GM18499 (cell line): ENCODE data around the gene KRT35.
"Not testable (repeated sequence)": the region's sequence is repeated elsewhere in the genome, so short reads cannot be mapped to it uniquely, and the experiment has no call there.

Source experiments
- ATAC-seq: cut with Tn5 transposase; IDR thresholded peaks from one replicate; pipeline ENCODE4 v1.9.1; 2021; ENCODE audit warnings: moderate number of reproducible peaks; ENCODE audit not compliant: insufficient read depth, unreplicated experiment

Gene KRT35

DNA sequence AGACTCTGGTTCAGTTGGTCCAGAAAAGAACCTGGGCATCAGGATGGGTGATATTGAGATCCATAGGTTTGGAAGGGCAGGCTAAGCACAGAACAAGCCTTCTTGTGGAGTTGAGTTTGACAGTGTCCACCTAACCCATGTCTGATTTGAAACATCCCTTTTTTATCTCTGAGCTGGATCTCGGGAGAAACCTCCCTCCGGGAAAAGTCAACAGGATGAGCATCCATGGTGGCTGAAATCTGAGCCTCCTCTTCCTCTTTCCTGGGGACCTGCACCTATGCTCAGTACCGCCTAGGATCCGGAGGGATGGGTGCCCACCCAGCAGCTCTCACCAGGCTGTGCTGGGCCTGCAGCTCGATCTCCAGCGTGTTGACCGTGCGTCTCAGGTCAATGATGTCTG, 17.2 kb downstream of the KRT35 start:
- ATAC-seq, result no peak

DNA sequence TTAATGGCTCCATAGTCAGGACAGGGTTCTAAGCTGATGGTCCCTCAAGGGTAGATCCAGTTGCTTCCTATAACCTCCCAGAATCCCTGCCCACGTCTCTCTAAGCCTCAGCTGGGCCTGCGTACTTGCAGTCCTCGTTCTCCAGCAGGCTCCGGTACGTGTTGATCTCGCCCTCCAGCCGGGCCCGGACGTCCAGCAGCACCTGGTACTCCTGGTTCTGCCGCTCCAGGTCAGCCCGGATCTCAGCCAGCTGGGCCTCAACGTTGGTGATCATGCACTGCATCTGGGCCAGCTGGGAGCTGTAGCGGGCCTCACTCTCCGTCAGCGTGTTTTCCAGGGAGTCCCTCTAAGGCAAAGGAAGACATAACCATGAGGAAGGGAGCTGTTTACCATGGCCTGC, 18.2 kb downstream of the KRT35 start:
- no peak for ATAC-seq

GRCh38 chr17:41457676-41458075, 23.3 kb downstream of the KRT35 start:
- ATAC-seq, result no peak

DNA sequence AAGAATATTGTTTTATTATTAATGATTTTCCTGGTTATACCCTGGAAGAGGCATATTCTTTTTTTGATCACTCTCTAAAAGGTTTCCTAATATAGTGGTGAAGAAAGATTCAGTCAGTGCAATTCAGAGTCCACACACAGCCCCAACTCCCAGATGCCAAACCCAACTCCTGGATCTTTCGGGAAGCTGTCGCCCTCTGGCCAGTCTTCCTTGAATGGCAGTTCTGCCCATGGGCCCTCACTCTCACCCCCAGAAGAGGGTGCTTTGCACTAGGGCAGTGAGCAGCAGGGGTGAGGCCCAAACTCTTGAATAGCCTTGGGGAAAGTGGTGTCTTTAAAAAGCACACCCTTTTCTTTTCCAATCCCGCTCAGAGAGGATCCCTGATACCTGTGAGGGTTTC, 24.7 kb downstream of the KRT35 start:
- ATAC-seq, result no peak

GRCh38 chr17:41455236-41455635, 25.7 kb downstream of the KRT35 start:
- ATAC-seq, result no peak

- ATAC-seq, result no peak
Measured at GRCh38 chr17:41453066-41453465, 27.9 kb downstream of the KRT35 start.

DNA sequence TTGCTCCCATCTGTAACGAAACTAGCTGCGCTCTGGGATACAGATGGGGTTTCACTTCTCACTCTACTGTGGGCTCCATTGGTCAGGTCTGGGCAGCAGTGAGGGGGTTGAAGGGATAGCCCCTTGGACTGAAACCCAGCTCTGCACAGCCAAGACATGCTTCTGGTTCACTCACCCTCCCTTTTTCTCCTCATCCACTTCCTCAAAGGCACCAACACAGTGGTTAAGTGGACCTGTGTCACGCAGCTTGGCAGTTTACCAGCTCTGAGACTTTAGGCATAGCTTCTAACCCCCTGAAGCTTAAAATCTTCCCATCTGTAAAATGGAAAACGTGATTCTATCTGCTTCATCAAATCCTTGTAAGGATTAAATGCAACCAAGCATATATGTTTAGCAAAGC, 28.7 kb downstream of the KRT35 start:
- ATAC-seq, result no peak

DNA sequence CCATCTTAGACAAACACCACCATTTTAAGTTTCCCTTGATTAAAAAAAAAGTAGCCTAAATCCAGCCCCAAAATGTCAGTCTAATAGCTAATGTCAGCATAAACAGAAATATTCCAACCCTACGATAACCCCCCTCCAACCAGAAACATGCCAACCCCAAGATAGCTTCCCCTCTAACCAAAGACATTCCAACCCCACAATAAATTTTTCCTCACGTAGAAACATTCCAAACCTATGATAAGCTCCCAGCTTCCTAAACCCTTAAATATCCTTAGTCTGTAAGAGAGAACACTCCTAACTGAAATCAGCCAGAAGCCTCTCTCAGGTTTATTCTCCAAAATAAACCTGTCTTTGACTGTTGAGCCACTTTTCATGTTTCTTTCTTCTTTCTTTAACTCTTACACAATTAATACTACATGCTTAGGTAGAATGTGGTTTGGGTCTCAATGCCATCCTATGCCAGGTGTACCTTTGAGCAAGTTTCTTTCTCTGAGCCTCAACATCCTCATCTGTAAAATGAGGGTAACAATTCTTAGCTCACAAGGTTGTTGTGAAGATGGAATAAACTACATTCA, 29.7 kb downstream of the KRT35 start:
- ATAC-seq, result no peak

DNA sequence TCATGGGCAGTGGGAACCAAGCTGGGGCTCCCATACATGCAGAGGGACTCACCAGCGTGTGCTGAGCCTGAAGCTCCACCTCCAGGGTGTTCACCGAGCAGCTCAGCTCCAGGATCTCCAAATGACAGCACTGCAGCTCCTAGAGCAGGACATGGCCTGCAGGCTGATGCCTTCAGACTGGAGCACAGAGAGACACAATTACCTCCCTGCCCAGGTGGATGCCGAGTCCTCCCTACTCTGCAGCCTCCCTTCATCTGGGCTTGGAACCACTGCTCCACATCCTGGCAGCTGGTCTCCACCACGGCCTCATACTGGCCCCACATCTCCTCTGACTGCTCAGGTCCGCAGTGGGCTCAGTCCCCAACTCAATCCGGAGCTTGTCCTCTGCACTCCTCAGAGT, 31.9 kb downstream of the KRT35 start:
- ATAC-seq, result no peak

DNA sequence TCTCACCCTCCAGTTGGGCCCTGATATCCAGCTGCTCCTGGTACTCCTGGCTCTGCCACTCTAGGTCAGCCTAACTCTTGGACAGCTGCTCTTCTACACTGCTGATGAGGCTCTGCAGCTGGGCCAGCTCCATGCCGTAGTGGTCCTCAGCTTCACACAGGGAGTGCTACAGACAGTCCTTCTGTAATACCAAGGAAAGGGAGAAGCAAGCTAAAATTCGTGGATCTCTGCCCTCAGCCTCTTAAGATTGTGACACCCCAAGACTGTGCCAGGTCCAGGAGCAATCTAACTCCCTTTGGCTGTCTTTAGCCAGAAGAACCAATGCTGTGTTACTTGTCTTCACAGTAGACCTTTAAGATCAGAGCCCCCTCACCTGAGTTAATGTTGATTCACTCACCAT, 32.4 kb downstream of the KRT35 start:
- ATAC-seq, result no peak

DNA sequence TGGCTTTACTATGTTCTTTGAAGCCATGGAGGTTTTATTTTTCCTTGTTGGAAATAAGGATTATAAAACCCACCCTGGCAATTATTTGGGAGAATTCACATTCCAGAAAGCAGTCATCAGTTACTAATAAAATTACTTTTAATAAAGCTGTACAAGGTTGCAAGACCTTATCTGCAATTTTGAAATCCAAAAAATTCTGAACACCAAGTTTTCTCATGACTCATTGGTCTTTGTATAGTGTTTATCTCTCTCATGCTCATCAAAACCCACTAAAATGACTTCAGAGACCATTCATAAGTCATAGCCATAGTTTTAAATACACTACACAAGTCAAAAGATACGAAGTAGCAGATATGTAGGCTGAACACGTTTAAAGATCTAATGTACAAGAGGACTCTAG, 34.1 kb downstream of the KRT35 start:
- no peak for ATAC-seq

DNA sequence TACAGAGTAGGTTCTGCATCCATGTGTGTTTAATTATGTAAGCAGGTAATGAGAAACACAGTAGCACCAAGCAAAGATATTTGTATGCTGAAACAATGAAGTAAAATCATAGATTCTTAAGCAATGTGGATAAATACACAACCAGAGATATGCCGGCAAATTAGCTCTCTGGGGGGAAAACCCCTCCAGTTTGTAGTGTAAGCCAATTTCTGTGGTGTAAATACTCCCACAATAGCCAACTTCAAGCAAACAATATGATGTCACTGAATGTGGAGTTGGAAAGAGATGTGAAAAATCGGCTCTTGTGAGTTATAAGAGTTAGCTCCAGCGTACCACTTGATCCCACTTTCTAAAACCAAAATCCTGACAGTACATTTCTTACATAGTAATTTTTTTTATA, 36.3 kb downstream of the KRT35 start:
- ATAC-seq, result no peak

DNA sequence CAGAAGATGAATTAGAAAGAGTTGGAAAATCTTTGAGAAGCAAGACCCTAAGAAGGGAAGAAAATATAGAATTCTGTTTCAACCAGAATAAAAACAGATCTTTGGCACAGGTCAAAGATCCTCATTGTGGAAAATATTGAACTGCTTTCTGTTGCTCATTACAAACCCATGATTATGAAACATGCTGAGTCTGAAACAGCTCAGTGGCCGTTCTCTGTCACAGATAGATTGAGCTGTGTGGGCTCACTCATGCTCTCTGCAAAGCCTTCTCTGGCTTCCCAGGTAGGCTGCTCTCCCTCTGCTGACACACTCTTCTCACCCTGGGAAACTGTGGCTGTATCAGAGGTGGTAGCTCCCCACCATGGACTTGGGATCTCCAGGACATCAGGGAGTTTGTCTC, 36.8 kb downstream of the KRT35 start:
- ATAC-seq, result no peak

- ATAC-seq, result no peak
Measured at GRCh38 chr17:41442739-41443138, 38.2 kb downstream of the KRT35 start.

- ATAC-seq, result no peak
Measured at GRCh38 chr17:41440531-41441033, 40.4 kb downstream of the KRT35 start, which contains the start of gene KRT38. Gene KRT38 (minus strand): TSS chr17:41440983. CDS start chr17:41440921, 62 bp downstream.

DNA sequence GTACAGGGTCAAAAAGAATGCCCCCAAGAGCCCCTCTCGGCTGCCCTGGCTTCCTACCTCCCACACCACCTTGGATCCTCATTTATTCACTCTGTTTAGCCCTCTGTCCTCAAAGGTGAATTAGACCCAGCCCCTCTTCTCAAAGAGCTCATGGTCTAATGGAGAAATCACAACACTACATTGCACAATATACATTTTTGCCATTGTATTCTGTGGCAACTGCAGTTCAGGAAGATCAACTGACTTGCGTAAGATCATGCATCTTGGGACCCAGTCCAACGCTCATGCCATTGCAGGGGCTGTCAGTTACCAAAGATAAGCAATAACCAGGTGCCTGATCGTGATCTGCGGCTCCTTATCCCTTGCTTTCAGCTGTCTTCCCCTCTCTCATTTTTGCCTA, 41.6 kb downstream of the KRT35 start:
- ATAC-seq, result no peak

DNA sequence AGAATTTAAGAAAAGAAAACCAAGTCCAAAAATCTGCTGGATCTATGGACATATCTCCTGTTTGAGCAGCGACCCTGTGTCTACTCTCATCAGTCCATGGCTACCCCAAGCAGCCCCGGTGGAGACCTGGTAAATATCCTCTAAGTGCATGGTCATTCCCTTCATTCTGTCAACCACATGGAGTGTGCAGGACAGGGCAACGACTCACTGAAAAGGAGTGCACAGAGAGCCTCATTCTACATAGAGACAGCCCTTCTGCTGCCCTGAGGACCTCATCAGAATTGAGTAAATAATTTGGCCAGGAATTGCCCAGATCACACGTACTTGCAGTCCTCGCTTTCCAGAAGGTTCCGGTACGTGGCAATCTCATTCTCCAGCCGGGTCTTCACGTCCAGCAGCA, 43.2 kb downstream of the KRT35 start:
- no peak for ATAC-seq

DNA sequence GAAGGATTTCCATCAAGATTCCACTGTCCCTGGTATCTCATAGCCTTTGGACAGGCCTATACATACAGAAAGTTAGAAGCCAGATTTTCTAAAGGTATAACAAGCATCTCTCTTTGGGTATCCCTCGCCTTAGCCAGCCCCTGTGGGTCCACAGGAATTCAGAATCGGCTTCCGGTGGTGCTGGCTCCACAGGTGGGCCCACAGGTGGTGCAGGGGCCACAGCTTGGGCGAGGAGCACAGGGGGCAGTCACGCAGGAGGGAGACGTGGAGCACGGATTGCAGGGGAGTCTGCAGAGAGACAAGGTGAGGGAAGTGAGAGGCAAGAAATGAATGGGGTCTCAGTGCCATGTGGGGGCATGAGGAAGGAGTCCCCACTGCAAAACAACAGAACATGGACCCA, 43.7 kb downstream of the KRT35 start:
- no peak for ATAC-seq

GRCh38 chr17:41434415-41434814, 46.5 kb downstream of the KRT35 start:
- ATAC-seq, result no peak

- ATAC-seq, result no peak
Measured at GRCh38 chr17:41434005-41434404, 46.9 kb downstream of the KRT35 start.

GRCh38 chr17:41433586-41433985, 47.4 kb downstream of the KRT35 start:
- ATAC-seq, result no peak

- not testable (repeated sequence) for ATAC-seq
Measured at GRCh38 chr17:41430376-41430775, 50.6 kb downstream of the KRT35 start.

DNA sequence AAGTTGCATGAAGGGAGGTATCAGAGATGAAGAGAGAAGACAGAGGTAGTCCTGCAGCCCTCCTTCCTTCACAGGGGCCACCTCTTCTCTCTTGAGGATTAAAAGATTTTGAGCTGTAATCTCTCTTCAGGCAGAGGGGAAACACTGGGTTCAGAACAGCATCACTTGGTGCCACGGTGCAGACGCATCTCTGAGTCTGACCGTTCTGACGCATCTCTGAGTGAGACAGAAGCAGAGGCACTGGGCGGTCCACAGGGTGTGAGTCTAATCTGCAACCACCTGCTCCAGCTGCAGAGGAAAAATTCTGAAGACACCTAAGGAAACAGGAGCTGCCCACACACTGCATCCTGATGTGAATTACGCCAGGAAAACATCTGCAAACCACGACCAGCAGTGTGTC, 51.3 kb downstream of the KRT35 start:
- ATAC-seq, result no peak
